PC-3 (cell line): Measurements from ENCODE around the gene C19orf12. TPM values are rescaled to one million over a fixed set of nuclear protein-coding genes. Genes with fewer than 3 reads are reported as not detected.

Experiments used
- ATAC-seq: fragments of 200-7000 bp; cut with Tn5 transposase; 2 replicates; pipeline ENCODE4 v1.9.1; 2020; ENCODE audit warnings: mild to moderate bottlenecking, moderate library complexity
- BruUV-seq: library from RNA; stranded (reverse); fragments of 400-500 nt; replicated peaks from 2 replicates; lab custom pipeline; 2021; lab: Mats Ljungman, UMichigan
- CTCF ChIA-PET: fragments of 300-600 bp; sonication (Branson Sonifier 250); formaldehyde crosslinking; loops from one replicate; lab custom pipeline; 2022; ENCODE audit warnings: antibody characterized with exemption; lab: Charles Lee
- POLR2A ChIA-PET: fragments of 300-600 bp; sonication (Branson Sonifier 250); formaldehyde crosslinking; loops from one replicate; lab custom pipeline; 2022; ENCODE audit warnings: antibody characterized with exemption; ENCODE audit not compliant: unreplicated experiment; lab: Charles Lee
- DNase-seq: peaks from one replicate; pipeline ENCODE4 v3.0.0-alpha.2; 2015
- H2AFZ ChIP-seq: fragments of 300-600 bp; sonication (generic); 2 replicates; pipeline ENCODE4 v1.6.0; 2016; ENCODE audit warnings: antibody characterized with exemption, low read length
- H3F3A ChIP-seq: fragments of 300-600 bp; sonication (generic); one replicate; pipeline ENCODE4 v1.6.0; 2017; ENCODE audit warnings: antibody characterized with exemption, low read length, control low read depth, mild to moderate bottlenecking; ENCODE audit not compliant: unreplicated experiment
- H3K27ac ChIP-seq: fragments of 300-600 bp; sonication (generic); 2 replicates; pipeline ENCODE4 v1.5.1; 2016; ENCODE audit warnings: mild to moderate bottlenecking, low read length
- H3K27me3 ChIP-seq: fragments of 300-600 bp; sonication (generic); 2 replicates; pipeline ENCODE4 v1.6.1; 2016; ENCODE audit warnings: low read length, mixed read lengths
- H3K36me3 ChIP-seq: fragments of 300-600 bp; sonication (generic); 2 replicates; pipeline ENCODE4 v1.6.1; 2016; ENCODE audit warnings: low read depth, mixed run types, low read length, mixed read lengths
- H3K4me1 ChIP-seq: fragments of 300-600 bp; sonication (generic); 2 replicates; pipeline ENCODE4 v1.5.1; 2016; ENCODE audit warnings: low read length; ENCODE audit not compliant: insufficient read depth
- H3K4me2 ChIP-seq: fragments of 300-600 bp; sonication (generic); 2 replicates; pipeline ENCODE4 v1.6.0; 2016; ENCODE audit warnings: low read length
- H3K4me3 ChIP-seq: fragments of 300-600 bp; sonication (generic); 2 replicates; pipeline ENCODE4 v1.5.1; 2016; ENCODE audit warnings: mild to moderate bottlenecking, low read length, mixed read lengths
- H3K79me2 ChIP-seq: fragments of 300-600 bp; sonication (generic); 2 replicates; pipeline ENCODE4 v1.6.1; 2017; ENCODE audit warnings: low read length, mixed read lengths
- H3K9ac ChIP-seq: fragments of 300-600 bp; sonication (generic); 2 replicates; pipeline ENCODE4 v1.6.0; 2016; ENCODE audit warnings: mild to moderate bottlenecking, low read length
- H3K9me2 ChIP-seq: fragments of 300-600 bp; sonication (generic); replicated peaks from 2 replicates; pipeline ENCODE4 v1.6.1; 2016; ENCODE audit warnings: mixed run types, low read length, mixed read lengths
- H3K9me3 ChIP-seq: fragments of 300-600 bp; sonication (generic); 2 replicates; pipeline ENCODE4 v1.6.1; 2016; ENCODE audit warnings: low read length, mixed read lengths
- H4K20me1 ChIP-seq: fragments of 300-600 bp; sonication (generic); 2 replicates; pipeline ENCODE4 v1.6.1; 2016; ENCODE audit warnings: low read length, mixed read lengths
- EZH2 ChIP-seq: fragments of 300-600 bp; sonication (generic); IDR thresholded peaks from one replicate; pipeline ENCODE4 v1.6.1; 2017; ENCODE audit warnings: antibody characterized with exemption, mild to moderate bottlenecking, low read length; ENCODE audit not compliant: unreplicated experiment
- EZH2phosphoT487 ChIP-seq: fragments of 300-600 bp; sonication (generic); IDR thresholded peaks from 2 replicates; pipeline ENCODE4 v1.6.1; 2018; ENCODE audit warnings: mild to moderate bottlenecking, antibody characterized with exemption, low read length, borderline replicate concordance
- intact Hi-C: fragments of 100-400 bp; cut with micrococcal nuclease; formaldehyde crosslinking; loops from 2 replicates; pipeline ENCODE4 v1.9.0; 2023
- total RNA-seq: library from RNA; depleted of rRNA; stranded (reverse); fragments of >200 nt; gene quantifications from 2 replicates; pipeline ENCODE4 v1.2.3, GENCODE V29; 2014
- TF ChIP-seq, protein P1 (sequence below): fragments of 300-600 bp; sonication (generic); conservative IDR thresholded peaks from 2 replicates; pipeline ENCODE4 v1.5.1; 2017; ENCODE audit warnings: antibody characterized with exemption, low read depth, mild to moderate bottlenecking, low read length

Gene C19orf12
- total RNA-seq, 1 experiment from 2014 or later: 11.8 TPM

DNA sequence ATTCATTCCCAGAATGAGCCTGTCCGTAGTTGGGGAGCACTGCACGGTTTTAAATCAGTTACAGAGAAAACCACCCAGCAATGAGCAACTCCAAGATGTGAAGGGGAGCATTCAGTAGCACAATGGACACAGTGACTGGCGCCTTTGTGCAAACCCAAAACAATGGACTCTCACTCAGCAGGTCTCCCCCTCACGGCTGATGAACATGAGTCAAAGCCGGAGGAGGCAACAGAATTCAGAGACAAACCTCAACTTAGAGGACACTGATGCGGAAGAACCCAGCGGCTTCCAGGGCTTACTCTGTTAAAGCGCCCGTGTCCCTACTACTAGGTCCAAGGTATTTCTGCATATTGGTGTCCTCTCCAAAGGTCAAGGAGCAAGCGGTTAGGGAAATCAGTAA is 32.1 kb downstream of the C19orf12 start:
- H3K4me1 ChIP-seq: peaks cover 14% of the 10 kb centered on the region; the same call in 1 of the 2 replicates

DNA sequence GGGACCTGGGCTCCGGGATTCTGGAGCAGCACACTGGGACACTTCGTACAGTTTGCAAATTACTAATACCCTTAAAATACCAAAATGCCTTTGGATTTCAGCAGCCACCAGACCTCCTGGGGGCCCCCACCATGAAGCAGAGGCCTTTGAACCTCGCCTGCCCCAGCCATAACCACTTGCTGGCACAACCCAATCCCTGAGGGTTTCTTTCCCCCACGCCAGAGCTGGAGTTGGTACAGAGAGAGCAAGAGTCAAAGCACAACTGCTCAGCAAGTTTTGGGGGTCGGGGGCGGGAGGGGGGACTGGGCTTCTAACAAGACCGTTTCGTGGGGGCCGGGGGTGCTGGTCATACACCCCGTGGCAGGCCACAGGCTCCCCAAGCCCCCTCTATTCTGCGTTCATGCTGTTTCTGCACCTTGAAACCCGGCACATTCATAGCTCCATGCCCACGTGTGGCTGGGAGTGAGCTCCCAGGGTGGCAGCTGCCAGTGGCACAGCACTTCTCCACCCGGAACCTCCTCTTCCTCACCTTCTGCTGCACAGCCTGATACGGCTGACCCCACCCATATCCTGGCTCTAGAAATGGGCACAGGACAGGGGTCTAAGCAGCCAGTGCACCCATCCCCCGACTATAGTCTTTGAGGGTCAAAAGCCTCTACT is 32.7 kb downstream of the C19orf12 start:
- H3K4me3 ChIP-seq: no peak overlapping the region
- intact Hi-C loops: no loop called here
- CTCF ChIA-PET: no interaction called here
- no peaks in the 10 kb centered on the region for H4K20me1 ChIP-seq
- no peak overlapping the region for H3K9ac ChIP-seq
- H3K27ac ChIP-seq: no peak overlapping the region
- H3K9me2 ChIP-seq: no peaks in the 10 kb centered on the region
- H2AFZ ChIP-seq: no peak overlapping the region
- H3F3A ChIP-seq: no peaks in the 10 kb centered on the region
- no peaks in the 10 kb centered on the region for H3K36me3 ChIP-seq
- H3K4me2 ChIP-seq: no peak overlapping the region
- H3K4me1 ChIP-seq: peaks cover 14% of the 10 kb centered on the region; the same call in 1 of the 2 replicates
- BruUV-seq: no TSS peak
- DNase-seq (no peak), ATAC-seq (no peak)
- TF ChIP-seq, protein P1, sequence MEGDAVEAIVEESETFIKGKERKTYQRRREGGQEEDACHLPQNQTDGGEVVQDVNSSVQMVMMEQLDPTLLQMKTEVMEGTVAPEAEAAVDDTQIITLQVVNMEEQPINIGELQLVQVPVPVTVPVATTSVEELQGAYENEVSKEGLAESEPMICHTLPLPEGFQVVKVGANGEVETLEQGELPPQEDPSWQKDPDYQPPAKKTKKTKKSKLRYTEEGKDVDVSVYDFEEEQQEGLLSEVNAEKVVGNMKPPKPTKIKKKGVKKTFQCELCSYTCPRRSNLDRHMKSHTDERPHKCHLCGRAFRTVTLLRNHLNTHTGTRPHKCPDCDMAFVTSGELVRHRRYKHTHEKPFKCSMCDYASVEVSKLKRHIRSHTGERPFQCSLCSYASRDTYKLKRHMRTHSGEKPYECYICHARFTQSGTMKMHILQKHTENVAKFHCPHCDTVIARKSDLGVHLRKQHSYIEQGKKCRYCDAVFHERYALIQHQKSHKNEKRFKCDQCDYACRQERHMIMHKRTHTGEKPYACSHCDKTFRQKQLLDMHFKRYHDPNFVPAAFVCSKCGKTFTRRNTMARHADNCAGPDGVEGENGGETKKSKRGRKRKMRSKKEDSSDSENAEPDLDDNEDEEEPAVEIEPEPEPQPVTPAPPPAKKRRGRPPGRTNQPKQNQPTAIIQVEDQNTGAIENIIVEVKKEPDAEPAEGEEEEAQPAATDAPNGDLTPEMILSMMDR: no peak
- TF ChIP-seq EZH2phosphoT487 (no peak), EZH2 (no peak)
- no peaks in the 10 kb centered on the region for H3K79me2 ChIP-seq
- H3K9me3 ChIP-seq: no peaks in the 10 kb centered on the region
- POLR2A ChIA-PET: no interaction called here
- no peaks in the 10 kb centered on the region for H3K27me3 ChIP-seq

More for the DNA sequence above, 32.1 kb downstream of the C19orf12 start:
- H3K9ac ChIP-seq: no peak overlapping the region
- H4K20me1 ChIP-seq: no peaks in the 10 kb centered on the region
- BruUV-seq: no TSS peak
- H3K27me3 ChIP-seq: no peaks in the 10 kb centered on the region
- no peak overlapping the region for H2AFZ ChIP-seq
- no peaks in the 10 kb centered on the region for H3F3A ChIP-seq
- CTCF ChIA-PET: no interaction called here
- ATAC-seq (no peak), DNase-seq (no peak)
- intact Hi-C loops: no loop called here
- POLR2A ChIA-PET: no interaction called here
- H3K36me3 ChIP-seq: no peaks in the 10 kb centered on the region
- no peaks in the 10 kb centered on the region for H3K79me2 ChIP-seq
- H3K9me2 ChIP-seq: no peaks in the 10 kb centered on the region
- no peaks in the 10 kb centered on the region for H3K9me3 ChIP-seq
- H3K4me2 ChIP-seq: no peak overlapping the region
- H3K27ac ChIP-seq: no peak overlapping the region
- no peak overlapping the region for H3K4me3 ChIP-seq
- TF ChIP-seq EZH2phosphoT487 (no peak), EZH2 (no peak)
- TF ChIP-seq, protein P1: no peak
